GM18909 (cell line): ENCODE results near the gene CFAP74.
"Not testable (repeated sequence)": the region's sequence is repeated elsewhere in the genome, so short reads cannot be mapped to it uniquely, and the experiment has no call there.

Source experiments
- ATAC-seq: cut with Tn5 transposase; IDR thresholded peaks from one replicate; pipeline ENCODE4 v1.9.1; 2021; ENCODE audit warnings: mild to moderate bottlenecking; ENCODE audit not compliant: unreplicated experiment, poor library complexity

Gene CFAP74

DNA sequence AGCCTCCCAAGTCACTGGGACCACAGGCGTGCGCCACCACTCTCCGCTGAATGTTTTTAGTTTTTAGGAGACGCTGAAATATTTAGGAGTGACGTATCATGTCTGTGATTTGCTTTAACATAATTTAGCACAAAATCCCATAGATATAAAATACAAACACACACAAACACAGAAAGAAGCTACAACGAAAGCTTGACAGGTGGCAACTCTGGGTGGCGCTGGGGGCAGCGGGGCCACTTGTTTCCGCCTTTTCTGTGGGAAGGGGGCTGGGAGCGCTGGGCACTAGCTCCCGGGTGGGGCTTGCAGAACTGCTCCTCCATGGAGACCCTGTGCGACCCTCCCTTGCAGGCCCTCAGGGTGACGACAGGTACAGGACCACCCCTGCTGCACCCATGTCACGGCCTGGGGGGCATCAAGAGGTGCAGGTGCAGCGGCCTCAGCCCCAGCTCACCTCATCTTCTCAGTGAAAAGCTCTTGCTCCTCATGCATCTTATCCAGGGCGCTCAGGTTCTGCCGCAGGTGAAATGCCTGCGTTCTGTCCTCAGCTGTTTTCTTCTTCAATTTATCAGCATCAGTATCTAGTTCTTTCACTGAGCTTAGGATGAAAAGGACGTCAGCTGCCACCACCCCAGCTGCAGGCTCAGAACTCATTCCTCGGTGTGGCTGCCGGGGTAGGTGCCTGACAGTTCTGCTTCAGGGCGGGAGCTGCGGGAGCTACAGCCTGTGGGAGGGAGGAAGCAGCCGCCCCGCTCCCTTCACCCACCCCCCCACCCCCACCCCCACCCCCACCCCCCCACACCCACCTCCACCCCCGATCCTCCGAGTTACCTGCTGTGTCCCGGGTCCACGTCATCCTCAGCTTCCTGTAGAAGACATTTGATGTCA is 15.3 kb downstream of the CFAP74 start:
- ATAC-seq, result no peak

DNA sequence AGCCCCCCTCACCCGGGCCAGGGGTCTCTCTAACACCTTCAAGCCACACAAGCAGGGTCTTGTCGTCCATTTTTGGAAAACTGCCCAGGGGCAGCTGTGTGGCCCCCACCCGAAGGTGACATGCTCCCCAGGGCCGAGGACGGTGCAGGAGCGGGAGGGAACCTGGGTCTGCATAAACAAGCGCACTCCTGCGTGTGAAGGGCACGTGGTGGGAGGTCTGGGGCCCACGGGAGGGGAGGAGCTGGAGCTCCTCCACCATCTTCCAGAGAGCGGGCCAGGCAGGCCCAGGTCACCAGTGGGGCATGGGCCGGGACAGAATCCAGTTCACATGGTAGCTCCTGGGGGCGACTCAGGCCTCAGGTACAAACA is 16.5 kb downstream of the CFAP74 start:
- ATAC-seq, result no peak

DNA sequence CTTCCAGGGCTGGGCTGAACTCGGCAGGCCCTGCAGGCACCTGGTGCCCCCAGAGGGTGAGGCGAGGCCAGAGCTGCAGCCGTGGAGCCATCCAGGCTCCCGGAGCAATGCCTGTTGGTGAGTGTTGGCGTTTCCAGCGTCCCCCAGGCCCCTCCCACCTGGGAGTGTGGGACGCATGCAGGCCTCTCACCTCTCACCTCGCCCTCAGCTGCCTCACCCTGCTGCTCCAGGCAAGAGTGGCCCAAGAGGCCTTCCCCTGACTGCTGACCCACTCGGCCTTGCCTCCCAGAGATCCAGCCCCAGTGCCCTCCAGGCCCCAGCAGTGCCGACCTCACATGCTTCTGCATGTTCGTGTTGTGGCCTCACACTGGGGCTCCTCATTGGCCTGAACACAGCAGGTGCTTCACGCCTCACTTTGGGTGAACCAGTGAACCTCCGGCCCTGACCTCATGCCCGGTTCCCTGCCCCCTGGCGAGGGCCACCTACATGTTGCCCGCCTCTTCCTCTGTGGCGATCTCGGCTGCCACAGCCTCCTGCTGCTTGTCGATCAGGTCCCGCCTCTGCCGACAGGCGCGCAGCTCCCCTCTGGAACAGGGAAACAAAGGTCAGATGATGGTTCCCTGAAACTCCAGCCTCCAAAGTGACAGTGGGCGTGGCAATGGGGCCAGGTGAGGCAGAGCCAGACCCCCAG is 17.0 kb downstream of the CFAP74 start:
- no peak for ATAC-seq

- ATAC-seq, result no peak
These were observed 18.1 kb downstream of the CFAP74 start for GRCh38 chr1:1985375-1986050.

DNA sequence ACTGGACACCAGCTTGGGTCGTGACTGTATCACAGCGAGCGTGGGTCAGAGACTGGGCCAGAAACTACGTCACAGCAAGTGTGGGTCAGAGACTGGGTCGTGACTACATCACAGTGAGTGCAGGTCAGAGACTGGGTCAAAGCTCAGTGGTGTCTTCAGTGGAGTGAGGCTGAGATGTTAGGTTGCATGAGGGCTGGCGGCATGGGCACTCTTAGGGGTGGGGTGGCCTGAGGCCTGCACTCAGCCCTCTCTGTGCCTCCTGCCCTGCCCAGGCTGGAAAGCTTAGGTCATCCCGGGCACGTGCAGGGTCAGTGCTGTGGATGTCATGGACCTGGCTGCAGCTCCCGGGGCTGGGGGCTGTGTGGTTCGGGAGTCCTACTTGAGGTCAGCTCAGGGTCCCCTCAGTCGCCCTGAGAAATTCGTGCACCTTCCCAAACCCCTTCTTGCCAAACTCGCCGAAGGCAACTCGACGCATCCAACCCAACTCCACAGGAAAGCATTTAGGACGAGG is 19.0 kb downstream of the CFAP74 start:
- no peak for ATAC-seq

- ATAC-seq, result no peak
These were observed 21.0 kb downstream of the CFAP74 start for GRCh38 chr1:1982379-1983232.

DNA sequence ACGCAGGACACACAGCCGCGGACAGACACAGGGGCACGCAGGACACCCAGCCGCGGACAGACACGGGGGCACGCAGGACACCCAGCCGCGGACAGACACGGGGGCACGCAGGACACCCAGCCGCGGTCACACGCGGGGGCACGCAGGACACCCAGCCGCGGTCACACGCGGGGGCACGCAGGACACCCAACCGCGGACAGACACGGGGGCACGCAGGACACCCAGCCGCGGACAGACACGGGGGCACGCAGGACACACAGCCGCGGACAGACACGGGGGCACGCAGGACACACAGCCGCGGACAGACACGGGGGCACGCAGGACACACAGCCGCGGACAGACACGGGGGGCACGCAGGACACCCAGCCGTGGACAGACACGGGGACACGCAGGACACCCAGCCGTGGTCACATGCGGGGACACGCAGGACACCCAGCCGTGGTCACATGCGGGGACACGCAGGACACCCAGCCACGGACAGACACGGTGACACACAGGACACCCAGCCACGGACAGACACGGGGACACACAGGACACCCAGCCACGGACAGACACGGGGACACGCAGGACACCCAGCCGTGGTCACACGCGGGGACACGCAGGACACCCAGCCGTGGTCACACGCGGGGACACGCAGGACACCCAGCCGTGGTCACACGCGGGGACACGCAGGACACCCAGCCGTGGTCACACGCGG is 21.8 kb downstream of the CFAP74 start:
- ATAC-seq, result not testable (repeated sequence)

GRCh38 chr1:1981142-1981500 is 22.5 kb downstream of the CFAP74 start:
- no peak for ATAC-seq

DNA sequence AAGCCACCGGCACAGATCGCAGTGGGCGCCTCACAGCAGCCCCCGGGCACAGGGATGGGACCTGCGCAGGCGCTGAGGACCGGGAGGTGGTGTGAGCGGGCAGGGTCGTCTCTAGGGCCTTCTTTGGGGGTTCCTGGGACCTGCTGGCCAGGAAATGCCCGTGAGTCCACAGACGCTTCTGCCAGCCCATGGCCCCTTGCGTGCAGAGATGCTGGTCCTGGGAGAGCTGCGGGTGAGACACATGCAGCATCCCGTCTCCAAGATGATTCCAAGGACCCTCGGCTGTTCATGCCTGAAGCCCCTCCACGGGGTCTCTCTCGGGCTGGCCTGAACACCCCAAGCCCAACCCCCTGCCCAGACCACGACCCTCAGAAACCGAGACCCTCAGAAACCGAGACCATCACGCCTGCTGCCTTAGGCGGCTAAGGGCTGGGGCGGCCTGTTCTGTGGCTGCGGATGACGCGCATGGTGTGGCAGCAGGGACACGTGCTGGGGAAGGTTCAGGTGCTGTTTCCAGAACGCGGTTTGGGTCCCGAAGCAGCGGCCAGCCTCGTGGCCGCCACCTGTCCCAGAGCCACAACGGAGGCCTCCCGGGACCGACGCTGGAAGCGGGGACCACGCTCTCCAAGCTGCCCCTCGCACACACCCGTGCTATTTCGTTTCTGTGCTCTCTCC is 23.0 kb downstream of the CFAP74 start:
- no peak for ATAC-seq

DNA sequence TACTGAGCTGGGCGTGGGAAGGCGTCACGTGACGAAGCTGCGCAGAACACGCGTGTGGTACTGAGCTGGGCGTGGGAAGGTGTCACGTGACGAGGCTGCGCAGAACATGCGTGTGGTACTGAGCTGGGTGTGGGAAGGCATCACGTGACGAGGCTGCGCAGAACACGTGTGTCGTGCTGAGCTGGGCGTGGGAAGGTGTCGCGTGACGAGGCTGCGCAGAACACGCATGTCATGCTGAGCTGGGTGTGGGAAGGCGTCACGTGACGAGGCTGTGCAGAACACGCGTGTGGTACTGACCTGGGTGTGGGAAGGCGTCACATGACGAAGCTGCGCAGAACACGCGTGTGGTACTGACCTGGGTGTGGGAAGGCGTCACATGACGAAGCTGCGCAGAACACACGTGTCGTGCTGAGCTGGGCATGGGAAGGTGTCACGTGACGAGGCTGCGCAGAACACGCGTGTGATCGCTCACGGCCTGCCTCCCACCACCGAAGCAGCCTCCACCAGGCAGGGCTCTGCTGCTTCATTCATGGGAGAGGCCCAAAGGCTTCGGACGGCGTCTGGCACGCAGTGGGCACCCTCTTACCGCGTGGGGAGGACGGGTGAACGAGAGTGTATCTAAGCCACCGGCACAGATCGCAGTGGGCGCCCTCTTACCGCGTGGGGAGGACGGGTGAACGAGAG is 24.0 kb downstream of the CFAP74 start:
- ATAC-seq, result no peak

GRCh38 chr1:1978690-1979481 is 24.7 kb downstream of the CFAP74 start:
- ATAC-seq, result not testable (repeated sequence)

DNA sequence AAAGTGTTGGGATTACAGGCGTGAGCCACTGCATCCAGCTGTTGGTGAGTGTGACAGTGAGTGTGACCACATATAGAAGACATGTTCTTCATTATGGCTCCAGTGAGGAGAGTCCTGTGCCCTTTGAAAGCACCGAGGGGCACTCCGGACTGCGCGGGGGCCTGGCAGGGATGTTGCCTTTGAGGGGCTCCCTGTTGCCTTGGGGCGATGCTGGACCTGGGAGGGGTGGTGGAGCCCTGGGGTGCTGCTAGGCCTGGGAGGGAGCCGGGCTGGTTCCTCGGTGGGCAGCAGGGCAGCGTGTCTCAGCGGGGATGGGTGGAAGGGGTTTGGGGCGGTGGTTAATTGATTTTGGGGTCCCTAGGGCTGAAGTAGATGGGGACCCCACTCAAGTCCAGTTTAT is 25.5 kb downstream of the CFAP74 start:
- ATAC-seq, result no peak

DNA sequence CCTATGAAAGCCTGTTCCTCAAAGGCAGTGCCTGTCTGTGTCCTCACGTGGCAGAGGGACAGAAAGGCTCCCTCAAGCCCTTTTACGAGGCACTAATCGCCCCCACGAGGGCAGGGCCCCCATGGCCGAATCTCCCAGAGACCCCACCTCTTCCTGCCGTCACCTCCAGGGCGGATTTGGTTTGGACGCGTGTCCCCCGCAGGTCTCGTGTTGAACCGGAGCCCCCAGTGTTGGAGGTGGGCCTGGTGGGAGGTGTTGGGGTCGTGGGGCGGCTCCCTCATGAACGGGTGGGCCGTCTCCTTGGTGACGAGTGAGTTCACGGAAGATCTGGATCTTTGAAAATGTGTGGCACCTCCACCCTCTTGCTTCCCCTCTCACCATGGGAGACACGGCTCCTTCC is 27.6 kb downstream of the CFAP74 start:
- no peak for ATAC-seq

DNA sequence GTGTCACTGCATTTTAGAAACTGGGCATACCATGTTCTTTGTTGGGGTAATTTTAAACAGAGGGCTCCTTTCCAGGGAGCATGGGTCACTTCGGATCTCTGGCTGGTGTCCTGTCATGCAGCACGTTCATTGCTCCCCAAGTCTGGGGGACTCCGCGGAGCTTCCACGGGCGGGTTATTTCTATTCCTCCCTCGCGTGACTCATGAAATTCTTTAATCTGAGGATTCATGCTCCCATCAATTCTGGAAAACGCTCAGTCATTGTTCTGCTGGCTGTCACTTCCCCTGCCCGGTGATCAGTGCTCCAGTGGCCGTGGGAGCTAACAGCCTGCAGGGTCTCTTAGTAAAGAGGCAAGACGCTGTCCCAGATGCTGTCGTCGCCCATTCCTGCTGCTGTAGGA is 28.1 kb downstream of the CFAP74 start:
- ATAC-seq, result no peak

- ATAC-seq, result no peak
These were observed 28.8 kb downstream of the CFAP74 start for GRCh38 chr1:1974834-1975233.

- ATAC-seq, result no peak
These were observed 29.6 kb downstream of the CFAP74 start for GRCh38 chr1:1973716-1974642.
